ENCODE measurements around the gene NQO2.

NQO2 gene

GRCh38 chr6:2999618-3000557 lies at the start of gene NQO2:
TSS of gene NQO2 (plus strand) at chr6:2999894. CDS start at chr6:3006553, 6,659 bp downstream.
- DNase-seq: peak; percentile 86 to 92

- no peak for DNase-seq
Measured at GRCh38 chr6:2950713-2951112, 49.0 kb upstream of the NQO2 start.

DNA sequence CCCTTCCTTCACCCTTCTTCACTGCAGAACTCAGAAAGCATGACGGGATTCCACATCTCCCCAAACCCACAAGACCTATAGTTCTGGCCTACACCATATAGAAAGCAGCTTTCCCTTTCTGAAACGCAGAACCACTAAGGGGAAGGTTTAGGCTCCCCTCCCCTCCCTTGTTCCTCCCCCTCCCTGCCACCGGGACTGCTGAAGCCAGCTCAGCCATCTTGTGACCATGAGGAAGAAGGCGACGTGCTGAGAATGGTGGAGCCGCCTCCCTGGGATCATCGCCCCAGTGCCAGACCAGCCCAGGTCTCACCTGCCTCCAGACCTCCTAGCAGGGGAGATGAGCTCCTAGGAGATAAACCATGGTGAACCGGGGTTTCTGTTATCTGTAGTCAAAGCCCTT lies 48.0 kb upstream of the NQO2 start:
- DNase-seq: no peak

DNA sequence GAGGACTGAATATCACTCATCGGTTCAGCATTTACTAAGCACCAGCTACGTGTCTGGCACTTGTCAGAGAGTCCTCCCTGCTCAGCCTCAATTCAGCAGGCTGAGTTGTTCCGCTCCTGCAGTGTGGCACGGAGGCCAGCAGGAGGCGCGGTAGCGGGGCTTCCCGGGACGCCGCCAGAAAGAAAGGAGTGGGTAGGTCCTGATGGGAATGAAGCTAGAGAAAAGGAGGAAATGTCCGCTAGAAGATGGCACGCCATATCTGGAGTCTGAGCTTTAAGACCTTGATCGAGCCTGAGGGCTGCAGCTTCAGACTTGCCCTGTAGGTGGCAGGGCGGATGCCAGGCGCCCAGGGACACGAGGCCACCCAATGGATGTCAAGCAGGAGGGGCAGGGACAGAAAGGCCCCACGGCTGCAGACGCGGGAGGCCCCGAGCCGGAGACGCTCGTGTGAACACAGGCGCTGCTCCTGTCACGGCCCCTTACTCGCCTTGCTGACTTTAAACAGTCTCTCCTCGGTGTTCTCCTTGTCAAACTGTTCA lies 47.1 kb upstream of the NQO2 start:
- DNase-seq: peak; percentile 51

GRCh38 chr6:2953098-2953497 lies 46.6 kb upstream of the NQO2 start:
- DNase-seq: no peak

DNA sequence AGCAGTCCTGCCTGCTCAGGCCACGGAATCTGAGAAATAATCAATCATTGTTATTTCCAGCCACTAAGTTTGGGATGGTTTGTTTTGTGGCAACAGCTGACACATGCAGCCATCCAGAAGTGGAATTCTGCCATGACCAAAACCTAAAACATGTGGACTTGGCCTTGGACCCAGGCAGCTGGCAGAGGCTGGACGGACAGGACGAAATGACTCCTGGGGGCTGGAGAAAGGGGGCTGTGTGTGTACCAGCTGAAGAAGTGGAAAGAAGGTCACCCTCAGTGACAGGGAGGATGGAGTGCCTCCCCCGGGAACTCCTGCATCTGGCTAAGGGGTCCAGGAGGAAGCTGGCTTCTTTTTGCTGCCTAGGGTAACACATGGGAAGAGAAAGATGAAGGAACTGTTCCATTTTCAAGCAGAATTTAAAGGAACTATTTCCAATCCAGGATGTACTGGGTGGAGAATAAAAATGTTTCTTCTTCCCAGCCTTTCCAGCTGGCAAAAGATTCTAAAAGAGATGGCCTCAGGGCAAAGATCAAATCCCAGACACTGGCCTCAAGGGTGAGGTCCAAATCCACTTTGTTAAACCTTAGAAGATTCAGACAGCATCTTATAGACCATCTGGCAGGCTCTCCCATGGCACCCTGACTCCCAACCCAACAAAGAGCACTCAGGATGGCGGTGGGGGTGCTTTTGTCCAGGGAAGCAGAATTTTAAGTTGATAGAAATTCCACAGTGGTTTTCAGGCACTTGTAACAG lies 42.6 kb upstream of the NQO2 start:
- no peak for DNase-seq

- DNase-seq: no peak
Measured at GRCh38 chr6:2957696-2958330, 41.9 kb upstream of the NQO2 start.

- DNase-seq: no peak
Measured at GRCh38 chr6:2958331-2958711, 41.4 kb upstream of the NQO2 start.

- no peak for DNase-seq
Measured at GRCh38 chr6:2958776-2959175, 40.9 kb upstream of the NQO2 start.

DNA sequence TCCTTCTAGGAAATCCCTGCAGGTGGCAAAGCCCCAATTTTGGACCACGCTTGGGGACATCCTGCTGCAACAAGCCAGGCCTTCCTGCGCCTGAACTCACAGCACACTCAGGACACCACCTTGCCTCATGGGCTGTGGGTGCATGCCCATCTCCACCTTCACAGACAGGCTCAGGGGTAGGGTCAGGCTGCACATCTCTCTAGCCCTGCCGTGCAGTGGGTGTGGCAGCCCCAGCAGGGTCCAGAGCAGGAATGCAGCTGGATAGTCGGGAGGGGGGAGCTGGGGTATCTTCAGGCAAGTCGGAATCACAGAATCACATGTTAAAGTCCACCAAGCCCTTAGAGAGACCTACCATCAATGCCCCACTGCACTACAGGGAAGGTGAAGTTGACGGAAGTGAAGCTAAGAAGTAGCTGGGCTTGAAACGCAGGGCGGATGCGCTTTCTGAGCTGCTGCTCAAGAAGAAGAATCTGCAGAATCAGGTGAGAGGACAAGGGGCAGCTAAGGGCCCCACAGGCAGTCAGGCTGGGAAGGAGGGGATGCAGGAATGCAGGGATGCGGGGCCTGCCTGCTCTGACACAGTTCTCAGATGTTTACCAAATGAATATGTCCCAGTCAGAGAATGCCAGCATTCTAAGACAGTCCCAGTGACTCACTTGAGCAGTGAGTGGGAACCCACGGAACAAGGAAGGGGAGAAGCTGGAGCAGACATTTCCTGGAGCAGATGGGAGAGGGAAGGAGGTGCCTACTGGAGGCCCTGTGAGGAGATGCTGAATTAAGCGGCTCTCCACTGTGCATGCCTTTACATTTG lies 39.6 kb upstream of the NQO2 start:
- no peak for DNase-seq

DNA sequence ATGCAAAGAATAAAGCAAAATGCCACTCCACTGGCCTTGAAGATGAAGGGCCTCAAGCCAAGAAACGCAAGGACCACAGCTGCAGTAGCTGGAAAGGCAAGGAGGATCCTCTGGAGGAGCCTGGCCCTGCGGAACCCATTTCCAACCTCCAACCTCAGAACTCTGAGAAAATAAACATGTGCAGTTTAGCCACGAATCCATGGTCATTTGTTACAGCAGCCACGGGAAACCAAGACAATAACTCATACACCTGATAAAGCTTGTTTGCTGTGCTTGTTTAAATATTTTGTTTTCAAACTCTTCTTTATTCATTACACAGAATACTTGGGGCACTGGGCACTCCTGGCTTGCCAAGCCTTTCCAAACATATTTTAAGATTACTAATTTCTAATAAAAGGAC lies 38.8 kb upstream of the NQO2 start:
- DNase-seq: no peak

GRCh38 chr6:2961506-2961905 lies 38.2 kb upstream of the NQO2 start:
- no peak for DNase-seq

- DNase-seq: no peak
Measured at GRCh38 chr6:2962004-2962403, 37.7 kb upstream of the NQO2 start.

- DNase-seq: no peak
Measured at GRCh38 chr6:2962636-2963035, 37.1 kb upstream of the NQO2 start.

- no peak for DNase-seq
Measured at GRCh38 chr6:2963756-2964155, 35.9 kb upstream of the NQO2 start.

- no peak for DNase-seq
Measured at GRCh38 chr6:2964793-2965505, 34.7 kb upstream of the NQO2 start.

- no peak for DNase-seq
Measured at GRCh38 chr6:2966347-2966746, 33.3 kb upstream of the NQO2 start.

- no peak for DNase-seq
Measured at GRCh38 chr6:2967936-2968335, 31.8 kb upstream of the NQO2 start.

- DNase-seq: no peak
Measured at GRCh38 chr6:2968600-2969135, 31.0 kb upstream of the NQO2 start.

- no peak for DNase-seq
Measured at GRCh38 chr6:2969549-2969948, 30.1 kb upstream of the NQO2 start.

DNA sequence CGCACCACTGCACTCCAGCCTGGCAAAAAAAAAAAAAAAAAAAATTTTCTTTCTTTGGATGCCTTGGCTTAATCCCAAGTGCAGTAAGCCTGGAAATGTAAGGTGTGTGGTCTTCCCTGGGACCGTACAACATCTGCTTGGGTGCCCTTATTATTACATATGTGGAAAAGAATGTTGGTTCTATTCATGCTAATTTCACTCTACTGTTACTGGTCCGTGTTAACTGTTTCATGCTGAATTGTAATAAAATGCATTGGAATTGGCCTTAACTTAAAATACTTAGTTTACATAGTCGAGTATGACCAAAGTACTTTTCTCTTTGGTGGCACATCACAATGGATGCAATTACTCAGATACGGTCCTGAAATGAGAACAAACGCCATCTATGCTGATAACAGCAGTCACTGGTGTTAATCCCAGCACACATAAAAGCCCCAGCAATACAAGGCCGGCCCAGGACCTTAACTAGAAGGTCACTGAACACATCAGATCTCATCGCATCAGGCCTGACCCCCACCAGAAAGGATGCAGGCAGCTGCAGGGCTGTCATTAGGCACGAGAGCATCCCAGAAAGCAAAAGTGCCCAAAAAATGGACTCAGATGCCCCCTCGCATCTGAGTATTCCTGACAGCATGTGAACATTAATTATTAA lies 29.5 kb upstream of the NQO2 start:
- no peak for DNase-seq

Data from stimulated activated CD4-positive, alpha-beta T cell treated with anti-CD3 and anti-CD28 coated beads, Interleukin-4, amount 100 ng/mL, for 4 hours (primary cell).